ENCODE results near the gene SLC38A10.

GRCh38 chr17:81309140-81309858 lies 14.2 kb upstream of the SLC38A10 start:
- TF ChIP-seq CTCF (IDR thresholded peaks at IDR 0.05; ENCODE audit: low read depth, low read length, poor library complexity, severe bottlenecking) (no peak), EZH2phosphoT487 (IDR thresholded peaks at IDR 0.05; ENCODE audit: borderline replicate concordance, low read length) (no peak)
